ENCODE data around the gene PRDM1.
A peak's percentile ranks its signal among the peaks of the same experiment; 100 is the strongest.

Gene PRDM1

GRCh38 chr6:106085984-106086813 is at the start of gene PRDM1:
TSS of gene PRDM1 (plus strand) at chr6:106086336. CDS start at chr6:106086554, 218 bp downstream.
- Histone ChIP-seq H3K9me3 (ENCODE audit: control insufficient read depth, insufficient read depth, low read length) (no peaks in the 10 kb centered on the region), H3K27me3 (ENCODE audit: control insufficient read depth, insufficient read depth, low read length) (peaks cover 41% of the 10 kb centered on the region), H3K4me3 (ENCODE audit: low read depth, low read length) (peak within 1 kb of the TSS; percentile 61), H3K4me1 (ENCODE audit: control insufficient read depth, insufficient read depth, low read length) (peaks cover 14% of the 10 kb centered on the region), H3K9ac (ENCODE audit: low read depth, low read length) (no peak within 1 kb of the TSS), H3K36me3 (ENCODE audit: control insufficient read depth, insufficient read depth, low read length) (no peaks in the 10 kb centered on the region)

- Histone ChIP-seq H3K9ac (ENCODE audit: low read depth, low read length) (no peak overlapping the region), H3K9me3 (ENCODE audit: control insufficient read depth, insufficient read depth, low read length) (no peaks in the 10 kb centered on the region), H3K27me3 (ENCODE audit: control insufficient read depth, insufficient read depth, low read length) (no peaks in the 10 kb centered on the region), H3K36me3 (ENCODE audit: control insufficient read depth, insufficient read depth, low read length) (no peaks in the 10 kb centered on the region), H3K4me1 (ENCODE audit: control insufficient read depth, insufficient read depth, low read length) (no peaks in the 10 kb centered on the region), H3K4me3 (ENCODE audit: low read depth, low read length) (no peak overlapping the region)
Observed at GRCh38 chr6:106037060-106037459, 49.1 kb upstream of the PRDM1 start.

GRCh38 chr6:106039897-106040592 is 46.1 kb upstream of the PRDM1 start:
- no peak overlapping the region for H3K9ac ChIP-seq (ENCODE audit: low read depth, low read length)
- no peaks in the 10 kb centered on the region for H3K36me3 ChIP-seq (ENCODE audit: control insufficient read depth, insufficient read depth, low read length)
- no peaks in the 10 kb centered on the region for H3K9me3 ChIP-seq (ENCODE audit: control insufficient read depth, insufficient read depth, low read length)
- no peak overlapping the region for H3K4me3 ChIP-seq (ENCODE audit: low read depth, low read length)
- no peaks in the 10 kb centered on the region for H3K27me3 ChIP-seq (ENCODE audit: control insufficient read depth, insufficient read depth, low read length)
- no peaks in the 10 kb centered on the region for H3K4me1 ChIP-seq (ENCODE audit: control insufficient read depth, insufficient read depth, low read length)

GRCh38 chr6:106044151-106044550 is 42.0 kb upstream of the PRDM1 start:
- H3K27me3 ChIP-seq (ENCODE audit: control insufficient read depth, insufficient read depth, low read length), result peaks cover 5% of the 10 kb centered on the region
- no peak overlapping the region for H3K9ac ChIP-seq (ENCODE audit: low read depth, low read length)
- no peaks in the 10 kb centered on the region for H3K36me3 ChIP-seq (ENCODE audit: control insufficient read depth, insufficient read depth, low read length)

GRCh38 chr6:106045077-106045476 is 41.1 kb upstream of the PRDM1 start:
- Histone ChIP-seq H3K9ac (ENCODE audit: low read depth, low read length) (no peak overlapping the region), H3K27me3 (ENCODE audit: control insufficient read depth, insufficient read depth, low read length) (peaks cover 15% of the 10 kb centered on the region), H3K9me3 (ENCODE audit: control insufficient read depth, insufficient read depth, low read length) (no peaks in the 10 kb centered on the region), H3K4me1 (ENCODE audit: control insufficient read depth, insufficient read depth, low read length) (peaks cover 5% of the 10 kb centered on the region), H3K36me3 (ENCODE audit: control insufficient read depth, insufficient read depth, low read length) (no peaks in the 10 kb centered on the region), H3K4me3 (ENCODE audit: low read depth, low read length) (no peak overlapping the region)

More at GRCh38 chr6:106044151-106044550, 42.0 kb upstream of the PRDM1 start:
- H3K4me3 ChIP-seq (ENCODE audit: low read depth, low read length), result no peak overlapping the region
- H3K9me3 ChIP-seq (ENCODE audit: control insufficient read depth, insufficient read depth, low read length), result no peaks in the 10 kb centered on the region
- peaks cover 5% of the 10 kb centered on the region for H3K4me1 ChIP-seq (ENCODE audit: control insufficient read depth, insufficient read depth, low read length)

GRCh38 chr6:106046116-106046853 is 39.9 kb upstream of the PRDM1 start:
- no peak overlapping the region for H3K4me3 ChIP-seq (ENCODE audit: low read depth, low read length)
- no peaks in the 10 kb centered on the region for H3K36me3 ChIP-seq (ENCODE audit: control insufficient read depth, insufficient read depth, low read length)
- H3K9ac ChIP-seq (ENCODE audit: low read depth, low read length), result no peak overlapping the region
- peaks cover 8% of the 10 kb centered on the region for H3K4me1 ChIP-seq (ENCODE audit: control insufficient read depth, insufficient read depth, low read length)
- H3K9me3 ChIP-seq (ENCODE audit: control insufficient read depth, insufficient read depth, low read length), result no peaks in the 10 kb centered on the region
- H3K27me3 ChIP-seq (ENCODE audit: control insufficient read depth, insufficient read depth, low read length), result peaks cover 20% of the 10 kb centered on the region

- no peak overlapping the region for H3K4me3 ChIP-seq (ENCODE audit: low read depth, low read length)
- no peaks in the 10 kb centered on the region for H3K36me3 ChIP-seq (ENCODE audit: control insufficient read depth, insufficient read depth, low read length)
- peaks cover 8% of the 10 kb centered on the region for H3K4me1 ChIP-seq (ENCODE audit: control insufficient read depth, insufficient read depth, low read length)
- no peak overlapping the region for H3K9ac ChIP-seq (ENCODE audit: low read depth, low read length)
- H3K27me3 ChIP-seq (ENCODE audit: control insufficient read depth, insufficient read depth, low read length), result peaks cover 20% of the 10 kb centered on the region
- H3K9me3 ChIP-seq (ENCODE audit: control insufficient read depth, insufficient read depth, low read length), result no peaks in the 10 kb centered on the region
Observed at GRCh38 chr6:106046854-106047200, 39.3 kb upstream of the PRDM1 start.

- Histone ChIP-seq H3K9ac (ENCODE audit: low read depth, low read length) (no peak overlapping the region), H3K9me3 (ENCODE audit: control insufficient read depth, insufficient read depth, low read length) (no peaks in the 10 kb centered on the region), H3K4me1 (ENCODE audit: control insufficient read depth, insufficient read depth, low read length) (peaks cover 8% of the 10 kb centered on the region), H3K4me3 (ENCODE audit: low read depth, low read length) (no peak overlapping the region), H3K36me3 (ENCODE audit: control insufficient read depth, insufficient read depth, low read length) (no peaks in the 10 kb centered on the region), H3K27me3 (ENCODE audit: control insufficient read depth, insufficient read depth, low read length) (peaks cover 20% of the 10 kb centered on the region)
Observed at GRCh38 chr6:106048336-106048735, 37.8 kb upstream of the PRDM1 start.

- H3K4me1 ChIP-seq (ENCODE audit: control insufficient read depth, insufficient read depth, low read length), result peaks cover 8% of the 10 kb centered on the region
- no peaks in the 10 kb centered on the region for H3K36me3 ChIP-seq (ENCODE audit: control insufficient read depth, insufficient read depth, low read length)
- H3K27me3 ChIP-seq (ENCODE audit: control insufficient read depth, insufficient read depth, low read length), result peaks cover 20% of the 10 kb centered on the region
- H3K9ac ChIP-seq (ENCODE audit: low read depth, low read length), result no peak overlapping the region
- H3K9me3 ChIP-seq (ENCODE audit: control insufficient read depth, insufficient read depth, low read length), result no peaks in the 10 kb centered on the region
- H3K4me3 ChIP-seq (ENCODE audit: low read depth, low read length), result no peak overlapping the region
Observed at GRCh38 chr6:106050538-106050937, 35.6 kb upstream of the PRDM1 start.

- Histone ChIP-seq H3K4me1 (ENCODE audit: control insufficient read depth, insufficient read depth, low read length) (peaks cover 8% of the 10 kb centered on the region), H3K4me3 (ENCODE audit: low read depth, low read length) (no peak overlapping the region), H3K27me3 (ENCODE audit: control insufficient read depth, insufficient read depth, low read length) (peaks cover 20% of the 10 kb centered on the region), H3K36me3 (ENCODE audit: control insufficient read depth, insufficient read depth, low read length) (no peaks in the 10 kb centered on the region), H3K9ac (ENCODE audit: low read depth, low read length) (no peak overlapping the region), H3K9me3 (ENCODE audit: control insufficient read depth, insufficient read depth, low read length) (no peaks in the 10 kb centered on the region)
Observed at GRCh38 chr6:106051226-106051625, 34.9 kb upstream of the PRDM1 start.

GRCh38 chr6:106053484-106054205 is 32.5 kb upstream of the PRDM1 start:
- Histone ChIP-seq H3K9ac (ENCODE audit: low read depth, low read length) (no peak overlapping the region), H3K27me3 (ENCODE audit: control insufficient read depth, insufficient read depth, low read length) (peaks cover 17% of the 10 kb centered on the region), H3K4me3 (ENCODE audit: low read depth, low read length) (no peak overlapping the region), H3K36me3 (ENCODE audit: control insufficient read depth, insufficient read depth, low read length) (no peaks in the 10 kb centered on the region), H3K4me1 (ENCODE audit: control insufficient read depth, insufficient read depth, low read length) (peaks cover 8% of the 10 kb centered on the region), H3K9me3 (ENCODE audit: control insufficient read depth, insufficient read depth, low read length) (no peaks in the 10 kb centered on the region)

Measured in iPS-15b (cell line).